ENCODE results near the gene FNDC5.

GRCh38 chr1:32889731-32890278 is 19.1 kb upstream of the FNDC5 start:
- TF ChIP-seq CTCF (IDR thresholded peaks at IDR 0.05) (no peak), EP300 (IDR thresholded peaks at IDR 0.05) (no peak)
